GM12891 (cell line): Measurements from ENCODE around the gene THSD4.

Source experiments
- POLR2A ChIP-seq: IDR thresholded peaks from 2 replicates; pipeline ENCODE4 v1.6.1; 2011; ENCODE audit warnings: low read depth, low read length, control low read depth
- POLR2AphosphoS5 ChIP-seq: IDR thresholded peaks from 2 replicates; pipeline ENCODE4 v1.6.1; 2011; ENCODE audit warnings: low read depth, low read length, control low read depth
- POU2F2 ChIP-seq: IDR thresholded peaks from 2 replicates; pipeline ENCODE4 v1.6.1; 2011; ENCODE audit warnings: low read depth, mild to moderate bottlenecking, control low read depth, low read length, moderate library complexity
- SPI1 ChIP-seq: IDR thresholded peaks from 2 replicates; pipeline ENCODE4 v1.6.1; 2011; ENCODE audit warnings: low read depth, low read length, control low read depth
- TAF1 ChIP-seq: IDR thresholded peaks from 2 replicates; pipeline ENCODE4 v1.6.1; 2011; ENCODE audit warnings: low read depth, low read length, control low read depth

GRCh38 chr15:71094137-71094536, 21.1 kb upstream of the THSD4 start:
- TF ChIP-seq POLR2AphosphoS5 (no peak), POLR2A (no peak), POU2F2 (no peak), SPI1 (no peak), TAF1 (no peak)
